Activated CD8-positive, alpha-beta memory T cell treated with anti-CD3 and anti-CD28 coated beads for 36 hours (primary cell): ENCODE measurements around the gene RAB33B. TPM values are rescaled to one million over a fixed set of nuclear protein-coding genes. Genes with fewer than 3 reads are reported as not detected.
"Not testable (repeated sequence)": the region's sequence is repeated elsewhere in the genome, so short reads cannot be mapped to it uniquely, and the experiment has no call there.

Source experiments
- CTCF ChIA-PET: fragments of 350-600 bp; sonication (Branson Sonifier 250); formaldehyde crosslinking; loops from one replicate; lab custom pipeline; 2021; ENCODE audit warnings: antibody characterized with exemption; lab: Charles Lee
- POLR2A ChIA-PET: fragments of 350-600 bp; sonication (Branson Sonifier 250); formaldehyde crosslinking; loops from one replicate; lab custom pipeline; 2021; ENCODE audit warnings: antibody characterized with exemption; lab: Charles Lee
- total RNA-seq, 2 experiments: library from RNA; stranded (reverse); gene quantifications; one replicate each; pipeline ENCODE4 v1.2.3, GENCODE V29; 2021

Gene RAB33B
- total RNA-seq, 2 experiments from 2014 or later, result 4.9 TPM

GRCh38 chr4:139458999-139459398 is 5.1 kb downstream of the RAB33B start:
- CTCF ChIA-PET, result no interaction called here

GRCh38 chr4:139460565-139460964 is 6.6 kb downstream of the RAB33B start:
- CTCF ChIA-PET, result no interaction called here

More at GRCh38 chr4:139458999-139459398, 5.1 kb downstream of the RAB33B start:
- POLR2A ChIA-PET, result no interaction called here

GRCh38 chr4:139461022-139461628 is 7.2 kb downstream of the RAB33B start:
- ChIA-PET CTCF (no interaction called here), POLR2A (no interaction called here)

More at GRCh38 chr4:139460565-139460964, 6.6 kb downstream of the RAB33B start:
- POLR2A ChIA-PET, result no interaction called here

DNA sequence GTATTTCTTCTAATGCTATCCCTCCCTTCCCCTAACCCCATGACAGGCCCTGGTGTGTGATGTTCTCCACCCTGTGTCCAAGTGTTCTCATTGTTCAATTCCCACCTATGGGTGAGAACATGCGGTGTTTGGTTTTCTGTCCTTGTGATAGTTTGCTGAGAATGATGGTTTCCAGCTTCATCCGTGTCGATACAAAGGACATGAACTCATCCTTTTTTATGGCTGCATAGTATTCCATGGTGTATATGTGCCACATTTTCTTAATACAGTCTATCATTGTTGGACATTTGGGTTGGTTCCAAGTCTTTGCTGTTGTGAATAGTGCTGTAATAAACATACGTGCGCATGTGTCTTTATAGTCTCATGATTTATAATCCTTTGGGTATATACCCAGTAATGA is 10.6 kb downstream of the RAB33B start:
- CTCF ChIA-PET, POLR2A ChIA-PET: not testable (repeated sequence)

DNA sequence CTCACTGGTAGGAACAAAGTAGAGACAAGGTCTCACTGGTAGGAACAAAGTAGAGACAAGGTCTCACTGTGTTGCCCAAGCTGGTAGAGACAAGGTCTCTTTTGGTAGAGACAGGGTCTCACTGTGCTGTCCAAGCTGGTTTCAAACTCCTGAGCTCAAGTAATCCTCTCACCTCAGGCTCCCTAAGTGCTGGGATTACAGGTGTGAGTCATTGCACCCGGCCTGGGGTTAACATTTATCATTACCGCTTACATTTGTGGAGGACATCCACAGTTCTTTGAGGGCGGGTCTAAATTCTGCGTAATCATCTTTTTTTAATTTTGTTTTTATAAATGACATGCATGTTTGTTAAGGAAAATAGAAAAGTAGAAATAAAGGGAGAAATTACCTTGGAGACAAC is 12.0 kb downstream of the RAB33B start:
- CTCF ChIA-PET, result no interaction called here
- POLR2A ChIA-PET, result interaction anchor here (0.7 kb wide), 1 partner anchor 201 kb away, joined by 4 read pairs; no protein-coding TSS in a partner anchor

GRCh38 chr4:139468756-139469155 is 14.8 kb downstream of the RAB33B start:
- POLR2A ChIA-PET, result not testable (repeated sequence)
- CTCF ChIA-PET, result interaction anchor here (1.1 kb wide), 1 partner anchor 189 kb away, joined by 3 read pairs; no protein-coding TSS in a partner anchor

- POLR2A ChIA-PET, result no interaction called here
- CTCF ChIA-PET, result interaction anchor here (0.6 to 1.1 kb wide), 2 partner anchors 128 to 188 kb away, joined by 3 to 6 read pairs; no protein-coding TSS in a partner anchor
Observed at GRCh38 chr4:139469216-139469615, 15.3 kb downstream of the RAB33B start.

- POLR2A ChIA-PET, result no interaction called here
- CTCF ChIA-PET, result no interaction called here
Observed at GRCh38 chr4:139469869-139470268, 15.9 kb downstream of the RAB33B start.

- ChIA-PET CTCF (no interaction called here), POLR2A (no interaction called here)
Observed at GRCh38 chr4:139470295-139470694, 16.4 kb downstream of the RAB33B start.

- ChIA-PET POLR2A (interaction anchor here (0.6 kb wide), 2 partner anchors 23 to 87 kb away, joined by 8 to 9 read pairs; no protein-coding TSS in a partner anchor), CTCF (no interaction called here)
Observed at GRCh38 chr4:139470997-139471665, 17.2 kb downstream of the RAB33B start.

DNA sequence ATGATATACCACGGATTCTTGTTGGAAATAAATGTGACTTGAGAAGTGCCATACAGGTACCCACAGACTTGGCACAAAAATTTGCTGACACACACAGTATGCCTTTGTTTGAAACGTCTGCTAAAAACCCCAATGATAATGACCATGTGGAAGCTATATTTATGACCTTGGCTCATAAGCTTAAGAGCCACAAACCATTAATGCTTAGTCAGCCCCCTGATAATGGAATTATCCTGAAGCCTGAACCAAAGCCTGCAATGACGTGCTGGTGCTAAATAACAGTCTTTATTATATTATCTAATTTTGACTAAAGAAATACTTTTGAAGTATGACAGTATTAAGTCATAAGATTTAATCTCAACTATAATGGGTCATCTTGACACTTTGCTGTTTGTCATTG is 18.9 kb downstream of the RAB33B start:
- POLR2A ChIA-PET, result no interaction called here
- CTCF ChIA-PET, result no interaction called here

- CTCF ChIA-PET, result interaction anchor here (0.6 kb wide), 2 partner anchors 29 to 42 kb away, joined by 3 to 4 read pairs; no protein-coding TSS in a partner anchor
- POLR2A ChIA-PET, result no interaction called here
Observed at GRCh38 chr4:139476363-139476762, 22.4 kb downstream of the RAB33B start.

- POLR2A ChIA-PET, result no interaction called here
- CTCF ChIA-PET, result no interaction called here
Observed at GRCh38 chr4:139481465-139481864, 27.5 kb downstream of the RAB33B start.

DNA sequence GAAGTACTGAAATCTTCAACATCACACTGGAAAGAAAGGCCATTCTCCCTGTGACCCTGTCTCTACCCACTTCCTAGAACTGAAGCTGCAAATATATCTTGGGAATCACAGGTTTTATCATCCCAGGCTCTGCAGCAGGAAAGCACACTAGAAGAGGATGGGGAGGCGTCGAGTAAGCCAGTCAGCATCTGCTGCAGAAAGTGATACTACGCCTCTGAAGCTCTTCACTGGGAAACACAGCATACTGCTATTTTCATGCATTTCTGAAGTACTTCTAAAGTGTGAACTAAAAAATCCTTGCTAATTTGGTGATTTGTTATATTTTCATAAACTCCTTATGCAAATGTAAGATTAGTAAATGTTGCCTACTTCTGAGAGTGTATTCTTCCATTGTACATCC is 29.1 kb downstream of the RAB33B start:
- ChIA-PET POLR2A (no interaction called here), CTCF (no interaction called here)

DNA sequence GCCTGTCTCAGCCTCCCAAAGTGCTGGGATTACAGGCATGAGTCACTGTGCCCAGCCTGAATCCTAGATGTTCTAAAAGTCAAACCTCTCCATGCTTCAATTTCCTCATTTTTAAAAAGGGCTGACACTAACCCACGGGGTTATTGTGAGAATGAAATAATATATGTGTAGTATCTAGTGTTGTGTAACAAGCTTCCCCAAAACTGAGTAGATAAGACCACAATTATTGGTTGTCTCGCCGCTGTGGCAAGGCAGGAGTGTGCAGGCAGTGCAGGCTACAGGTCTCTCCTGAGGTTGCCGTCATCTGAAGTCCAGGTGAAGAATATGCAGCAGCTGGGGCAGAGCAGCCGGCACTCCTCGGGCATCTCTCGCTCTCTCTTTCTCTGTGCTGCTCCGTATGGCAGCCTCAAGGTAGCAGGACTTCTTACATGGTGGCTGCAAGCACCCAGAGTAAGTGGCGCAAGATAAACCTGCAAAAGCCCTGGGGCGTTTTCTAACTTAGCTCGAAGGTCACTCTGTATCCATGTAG is 30.9 kb downstream of the RAB33B start:
- POLR2A ChIA-PET, result no interaction called here
- CTCF ChIA-PET, result no interaction called here

GRCh38 chr4:139488442-139488841 is 34.5 kb downstream of the RAB33B start:
- POLR2A ChIA-PET, result no interaction called here
- CTCF ChIA-PET, result no interaction called here

GRCh38 chr4:139489638-139490037 is 35.7 kb downstream of the RAB33B start:
- POLR2A ChIA-PET, result no interaction called here
- CTCF ChIA-PET, result no interaction called here

GRCh38 chr4:139492429-139492828 is 38.5 kb downstream of the RAB33B start:
- POLR2A ChIA-PET, result no interaction called here

GRCh38 chr4:139493176-139493575 is 39.3 kb downstream of the RAB33B start:
- CTCF ChIA-PET, result no interaction called here
- POLR2A ChIA-PET, result no interaction called here

More at GRCh38 chr4:139492429-139492828, 38.5 kb downstream of the RAB33B start:
- CTCF ChIA-PET, result no interaction called here

DNA sequence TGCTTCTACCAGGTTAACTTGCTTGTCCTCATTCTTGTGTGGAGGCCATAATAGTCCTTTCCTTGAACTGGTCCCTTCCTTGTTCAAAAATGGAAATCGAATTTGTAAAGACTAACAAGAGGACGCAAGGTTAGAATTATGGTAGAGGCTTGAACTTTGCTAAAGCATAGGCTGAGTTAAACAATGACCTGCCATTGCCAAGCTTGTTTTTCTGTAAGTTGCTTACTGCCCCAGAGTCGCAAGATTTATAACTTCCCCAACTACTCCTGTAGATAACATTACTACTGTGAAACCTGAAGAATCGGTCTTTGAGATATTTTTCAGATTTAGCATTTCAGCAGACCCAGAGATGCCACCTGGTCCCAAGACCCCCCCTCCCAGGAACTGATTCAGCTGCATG is 45.3 kb downstream of the RAB33B start:
- POLR2A ChIA-PET, result no interaction called here
- CTCF ChIA-PET, result interaction anchor here (1.4 kb wide), 1 partner anchor 12 kb away, joined by 3 read pairs; no protein-coding TSS in a partner anchor
